GM12891 (cell line): ENCODE measurements around the gene ZDHHC24.

ENCODE experiments used
- POLR2A ChIP-seq: IDR thresholded peaks from 2 replicates; pipeline ENCODE4 v1.6.1; 2011; ENCODE audit warnings: low read depth, low read length, control low read depth
- POLR2AphosphoS5 ChIP-seq: IDR thresholded peaks from 2 replicates; pipeline ENCODE4 v1.6.1; 2011; ENCODE audit warnings: low read depth, low read length, control low read depth
- TAF1 ChIP-seq: IDR thresholded peaks from 2 replicates; pipeline ENCODE4 v1.6.1; 2011; ENCODE audit warnings: low read depth, low read length, control low read depth

- TF ChIP-seq POLR2A (no peak), POLR2AphosphoS5 (no peak), TAF1 (no peak)
Measured at GRCh38 chr11:66561178-66561974, 15.5 kb upstream of the ZDHHC24 start.
